GM23338 (cell line): ENCODE results near the gene ZER1.

ENCODE experiments used
- CREB1 ChIP-seq: fragments of 250-450 bp; sonication (Bioruptor Pico); IDR thresholded peaks from 2 replicates; pipeline ENCODE4 v1.5.0; 2020; ENCODE audit warnings: low read depth, mild to moderate bottlenecking, moderate library complexity
- ETS1 ChIP-seq: IDR thresholded peaks from 2 replicates; pipeline ENCODE4 v1.6.1; 2016; ENCODE audit warnings: antibody characterized with exemption
- EZH2 ChIP-seq: fragments of 200-600 bp; sonication (generic); IDR thresholded peaks from one replicate; pipeline ENCODE4 v1.8.0; 2017; ENCODE audit warnings: antibody characterized with exemption, mild to moderate bottlenecking, low read depth; ENCODE audit not compliant: unreplicated experiment
- EZH2phosphoT487 ChIP-seq: fragments of 200-600 bp; sonication (generic); IDR thresholded peaks from one replicate; pipeline ENCODE4 v1.8.1; 2018; ENCODE audit warnings: antibody characterized with exemption; ENCODE audit not compliant: unreplicated experiment
- JUNB ChIP-seq: IDR thresholded peaks from one replicate; pipeline ENCODE4 v1.6.1; 2016; ENCODE audit warnings: antibody characterized with exemption; ENCODE audit not compliant: unreplicated experiment
- NANOG ChIP-seq: IDR thresholded peaks from 2 replicates; pipeline ENCODE4 v1.6.1; 2016; ENCODE audit warnings: antibody characterized with exemption, borderline replicate concordance
- POLR2AphosphoS5 ChIP-seq: IDR thresholded peaks from 2 replicates; pipeline ENCODE4 v1.6.1; 2016; ENCODE audit warnings: antibody characterized with exemption, low read depth
- STAT1 ChIP-seq: IDR thresholded peaks from one replicate; pipeline ENCODE4 v1.6.1; 2016; ENCODE audit warnings: antibody characterized with exemption; ENCODE audit not compliant: unreplicated experiment
- ZNF331 ChIP-seq: fragments of 250-450 bp; sonication (Bioruptor Pico); IDR thresholded peaks from 2 replicates; pipeline ENCODE4 v1.5.0; 2020; ENCODE audit warnings: low read depth, mild to moderate bottlenecking, moderate library complexity
- TF ChIP-seq, protein P1 (sequence below), 2 experiments: fragments of 200-600 bp in 1 of 2; sonication (generic) in 1 of 2; conservative IDR thresholded peaks; 2 replicates each; pipeline versions ENCODE4 v1.5.1 to v1.6.1; 2016 to 2017; ENCODE audit warnings: antibody characterized with exemption in 2 of 2, low read depth in 2 of 2, mild to moderate bottlenecking in 2 of 2, moderate library complexity in 1 of 2
- TF ChIP-seq, protein P2 (sequence below): IDR thresholded peaks from one replicate; pipeline ENCODE4 v1.6.1; 2018; ENCODE audit warnings: antibody characterized with exemption; ENCODE audit not compliant: unreplicated experiment
- TF ChIP-seq, protein P3 (sequence below): fragments of 250-450 bp; sonication (Bioruptor Pico); IDR thresholded peaks from 2 replicates; pipeline ENCODE4 v1.5.0; 2020; ENCODE audit warnings: mild to moderate bottlenecking, moderate library complexity

DNA sequence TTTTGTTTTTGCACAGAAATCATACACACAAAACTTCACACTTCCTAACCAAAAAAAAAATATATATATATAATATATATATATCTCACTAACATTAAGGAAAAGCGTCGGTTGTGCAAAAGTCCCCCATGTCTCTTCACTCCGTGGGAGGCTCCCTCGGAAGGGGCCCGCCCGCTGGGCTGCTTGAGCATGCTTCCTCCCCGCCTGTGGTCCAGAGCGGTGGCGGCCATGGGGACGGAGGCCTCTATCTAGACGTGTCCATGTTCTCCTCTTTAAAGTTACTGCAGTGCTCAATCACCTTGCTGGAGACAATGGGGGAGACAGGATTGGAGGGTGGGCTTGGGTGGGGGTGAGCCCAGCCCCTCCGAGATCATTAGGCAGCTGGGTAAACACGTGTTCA, 40.6 kb downstream of the ZER1 start:
- TF ChIP-seq, protein P1, sequence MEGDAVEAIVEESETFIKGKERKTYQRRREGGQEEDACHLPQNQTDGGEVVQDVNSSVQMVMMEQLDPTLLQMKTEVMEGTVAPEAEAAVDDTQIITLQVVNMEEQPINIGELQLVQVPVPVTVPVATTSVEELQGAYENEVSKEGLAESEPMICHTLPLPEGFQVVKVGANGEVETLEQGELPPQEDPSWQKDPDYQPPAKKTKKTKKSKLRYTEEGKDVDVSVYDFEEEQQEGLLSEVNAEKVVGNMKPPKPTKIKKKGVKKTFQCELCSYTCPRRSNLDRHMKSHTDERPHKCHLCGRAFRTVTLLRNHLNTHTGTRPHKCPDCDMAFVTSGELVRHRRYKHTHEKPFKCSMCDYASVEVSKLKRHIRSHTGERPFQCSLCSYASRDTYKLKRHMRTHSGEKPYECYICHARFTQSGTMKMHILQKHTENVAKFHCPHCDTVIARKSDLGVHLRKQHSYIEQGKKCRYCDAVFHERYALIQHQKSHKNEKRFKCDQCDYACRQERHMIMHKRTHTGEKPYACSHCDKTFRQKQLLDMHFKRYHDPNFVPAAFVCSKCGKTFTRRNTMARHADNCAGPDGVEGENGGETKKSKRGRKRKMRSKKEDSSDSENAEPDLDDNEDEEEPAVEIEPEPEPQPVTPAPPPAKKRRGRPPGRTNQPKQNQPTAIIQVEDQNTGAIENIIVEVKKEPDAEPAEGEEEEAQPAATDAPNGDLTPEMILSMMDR (conservative IDR thresholded peaks at IDR 0.05; ENCODE audit: low read depth in 2 of 2): no peak
- TF ChIP-seq EZH2: no peak
- no peak for TF ChIP-seq STAT1
- no peak for TF ChIP-seq JUNB
- TF ChIP-seq, protein P2, sequence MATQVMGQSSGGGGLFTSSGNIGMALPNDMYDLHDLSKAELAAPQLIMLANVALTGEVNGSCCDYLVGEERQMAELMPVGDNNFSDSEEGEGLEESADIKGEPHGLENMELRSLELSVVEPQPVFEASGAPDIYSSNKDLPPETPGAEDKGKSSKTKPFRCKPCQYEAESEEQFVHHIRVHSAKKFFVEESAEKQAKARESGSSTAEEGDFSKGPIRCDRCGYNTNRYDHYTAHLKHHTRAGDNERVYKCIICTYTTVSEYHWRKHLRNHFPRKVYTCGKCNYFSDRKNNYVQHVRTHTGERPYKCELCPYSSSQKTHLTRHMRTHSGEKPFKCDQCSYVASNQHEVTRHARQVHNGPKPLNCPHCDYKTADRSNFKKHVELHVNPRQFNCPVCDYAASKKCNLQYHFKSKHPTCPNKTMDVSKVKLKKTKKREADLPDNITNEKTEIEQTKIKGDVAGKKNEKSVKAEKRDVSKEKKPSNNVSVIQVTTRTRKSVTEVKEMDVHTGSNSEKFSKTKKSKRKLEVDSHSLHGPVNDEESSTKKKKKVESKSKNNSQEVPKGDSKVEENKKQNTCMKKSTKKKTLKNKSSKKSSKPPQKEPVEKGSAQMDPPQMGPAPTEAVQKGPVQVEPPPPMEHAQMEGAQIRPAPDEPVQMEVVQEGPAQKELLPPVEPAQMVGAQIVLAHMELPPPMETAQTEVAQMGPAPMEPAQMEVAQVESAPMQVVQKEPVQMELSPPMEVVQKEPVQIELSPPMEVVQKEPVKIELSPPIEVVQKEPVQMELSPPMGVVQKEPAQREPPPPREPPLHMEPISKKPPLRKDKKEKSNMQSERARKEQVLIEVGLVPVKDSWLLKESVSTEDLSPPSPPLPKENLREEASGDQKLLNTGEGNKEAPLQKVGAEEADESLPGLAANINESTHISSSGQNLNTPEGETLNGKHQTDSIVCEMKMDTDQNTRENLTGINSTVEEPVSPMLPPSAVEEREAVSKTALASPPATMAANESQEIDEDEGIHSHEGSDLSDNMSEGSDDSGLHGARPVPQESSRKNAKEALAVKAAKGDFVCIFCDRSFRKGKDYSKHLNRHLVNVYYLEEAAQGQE: no peak
- TF ChIP-seq EZH2phosphoT487: no peak
- no peak for TF ChIP-seq POLR2AphosphoS5
- no peak for TF ChIP-seq ETS1
- TF ChIP-seq CREB1 (CRISPR knock-in tag): no peak
- no peak for TF ChIP-seq NANOG
- TF ChIP-seq ZNF331: no peak
- TF ChIP-seq, protein P3, sequence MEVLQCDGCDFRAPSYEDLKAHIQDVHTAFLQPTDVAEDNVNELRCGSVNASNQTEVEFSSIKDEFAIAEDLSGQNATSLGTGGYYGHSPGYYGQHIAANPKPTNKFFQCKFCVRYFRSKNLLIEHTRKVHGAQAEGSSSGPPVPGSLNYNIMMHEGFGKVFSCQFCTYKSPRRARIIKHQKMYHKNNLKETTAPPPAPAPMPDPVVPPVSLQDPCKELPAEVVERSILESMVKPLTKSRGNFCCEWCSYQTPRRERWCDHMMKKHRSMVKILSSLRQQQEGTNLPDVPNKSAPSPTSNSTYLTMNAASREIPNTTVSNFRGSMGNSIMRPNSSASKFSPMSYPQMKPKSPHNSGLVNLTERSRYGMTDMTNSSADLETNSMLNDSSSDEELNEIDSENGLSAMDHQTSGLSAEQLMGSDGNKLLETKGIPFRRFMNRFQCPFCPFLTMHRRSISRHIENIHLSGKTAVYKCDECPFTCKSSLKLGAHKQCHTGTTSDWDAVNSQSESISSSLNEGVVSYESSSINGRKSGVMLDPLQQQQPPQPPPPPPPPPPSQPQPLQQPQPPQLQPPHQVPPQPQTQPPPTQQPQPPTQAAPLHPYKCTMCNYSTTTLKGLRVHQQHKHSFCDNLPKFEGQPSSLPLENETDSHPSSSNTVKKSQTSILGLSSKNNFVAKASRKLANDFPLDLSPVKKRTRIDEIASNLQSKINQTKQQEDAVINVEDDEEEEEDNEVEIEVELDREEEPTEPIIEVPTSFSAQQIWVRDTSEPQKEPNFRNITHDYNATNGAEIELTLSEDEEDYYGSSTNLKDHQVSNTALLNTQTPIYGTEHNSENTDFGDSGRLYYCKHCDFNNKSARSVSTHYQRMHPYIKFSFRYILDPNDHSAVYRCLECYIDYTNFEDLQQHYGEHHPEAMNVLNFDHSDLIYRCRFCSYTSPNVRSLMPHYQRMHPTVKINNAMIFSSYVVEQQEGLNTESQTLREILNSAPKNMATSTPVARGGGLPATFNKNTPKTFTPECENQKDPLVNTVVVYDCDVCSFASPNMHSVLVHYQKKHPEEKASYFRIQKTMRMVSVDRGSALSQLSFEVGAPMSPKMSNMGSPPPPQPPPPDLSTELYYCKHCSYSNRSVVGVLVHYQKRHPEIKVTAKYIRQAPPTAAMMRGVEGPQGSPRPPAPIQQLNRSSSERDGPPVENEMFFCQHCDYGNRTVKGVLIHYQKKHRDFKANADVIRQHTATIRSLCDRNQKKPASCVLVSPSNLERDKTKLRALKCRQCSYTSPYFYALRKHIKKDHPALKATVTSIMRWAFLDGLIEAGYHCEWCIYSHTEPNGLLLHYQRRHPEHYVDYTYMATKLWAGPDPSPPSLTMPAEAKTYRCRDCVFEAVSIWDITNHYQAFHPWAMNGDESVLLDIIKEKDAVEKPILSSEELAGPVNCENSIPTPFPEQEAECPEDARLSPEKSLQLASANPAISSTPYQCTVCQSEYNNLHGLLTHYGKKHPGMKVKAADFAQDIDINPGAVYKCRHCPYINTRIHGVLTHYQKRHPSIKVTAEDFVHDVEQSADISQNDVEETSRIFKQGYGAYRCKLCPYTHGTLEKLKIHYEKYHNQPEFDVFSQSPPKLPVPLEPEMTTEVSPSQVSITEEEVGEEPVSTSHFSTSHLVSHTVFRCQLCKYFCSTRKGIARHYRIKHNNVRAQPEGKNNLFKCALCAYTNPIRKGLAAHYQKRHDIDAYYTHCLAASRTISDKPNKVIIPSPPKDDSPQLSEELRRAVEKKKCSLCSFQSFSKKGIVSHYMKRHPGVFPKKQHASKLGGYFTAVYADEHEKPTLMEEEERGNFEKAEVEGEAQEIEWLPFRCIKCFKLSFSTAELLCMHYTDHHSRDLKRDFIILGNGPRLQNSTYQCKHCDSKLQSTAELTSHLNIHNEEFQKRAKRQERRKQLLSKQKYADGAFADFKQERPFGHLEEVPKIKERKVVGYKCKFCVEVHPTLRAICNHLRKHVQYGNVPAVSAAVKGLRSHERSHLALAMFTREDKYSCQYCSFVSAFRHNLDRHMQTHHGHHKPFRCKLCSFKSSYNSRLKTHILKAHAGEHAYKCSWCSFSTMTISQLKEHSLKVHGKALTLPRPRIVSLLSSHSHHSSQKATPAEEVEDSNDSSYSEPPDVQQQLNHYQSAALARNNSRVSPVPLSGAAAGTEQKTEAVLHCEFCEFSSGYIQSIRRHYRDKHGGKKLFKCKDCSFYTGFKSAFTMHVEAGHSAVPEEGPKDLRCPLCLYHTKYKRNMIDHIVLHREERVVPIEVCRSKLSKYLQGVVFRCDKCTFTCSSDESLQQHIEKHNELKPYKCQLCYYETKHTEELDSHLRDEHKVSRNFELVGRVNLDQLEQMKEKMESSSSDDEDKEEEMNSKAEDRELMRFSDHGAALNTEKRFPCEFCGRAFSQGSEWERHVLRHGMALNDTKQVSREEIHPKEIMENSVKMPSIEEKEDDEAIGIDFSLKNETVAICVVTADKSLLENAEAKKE: no peak
